Kidney tubule cell (primary cell): Measurements from ENCODE around the gene FBRSL1.

Experiments
- DNase-seq: peaks from one replicate; pipeline ENCODE4 v3.0.0-alpha.2; 2018; ENCODE audit warnings: low spot score

FBRSL1 gene

GRCh38 chr12:132558861-132559623, 69.1 kb downstream of the FBRSL1 start:
- DNase-seq, result peak; percentile 85

DNA sequence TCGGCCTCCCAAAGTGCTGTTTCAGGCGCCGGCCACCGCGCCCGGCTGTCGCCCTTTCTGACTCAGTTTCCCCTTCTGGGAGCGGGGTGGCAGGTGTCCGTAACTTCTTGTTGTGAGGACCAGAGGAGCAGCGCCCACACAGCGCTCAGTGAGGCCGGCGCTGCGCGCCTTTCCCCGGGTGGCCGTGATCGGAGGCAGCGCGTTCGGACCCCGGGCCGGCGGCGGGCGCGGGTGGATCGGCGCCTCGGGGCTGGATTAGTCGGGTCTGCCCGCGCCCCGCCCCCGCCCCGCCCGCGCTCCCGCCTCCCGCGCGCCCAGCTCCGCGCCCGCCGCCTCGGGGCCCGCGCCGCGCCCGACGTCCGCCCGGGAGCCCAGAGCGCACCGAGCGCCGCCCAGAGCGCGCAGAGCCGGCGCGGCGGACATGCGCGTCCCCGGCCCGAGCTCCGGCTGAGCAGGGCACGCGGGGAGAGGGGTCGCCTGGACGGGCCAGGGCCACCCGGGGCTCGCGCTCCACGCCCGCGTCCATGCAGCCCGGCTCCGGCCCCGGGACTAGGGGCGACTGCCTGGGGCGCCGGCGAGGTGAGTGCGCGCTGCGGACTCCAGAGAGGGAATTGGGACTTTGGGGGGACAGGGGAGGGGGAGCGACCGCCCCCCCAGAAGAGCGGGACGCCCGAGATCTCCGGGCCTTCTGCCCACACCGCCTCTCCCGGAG, 69.9 kb downstream of the FBRSL1 start:
- peak; percentile 73 for DNase-seq

- peak; percentile 41 for DNase-seq
Measured at GRCh38 chr12:132560364-132560613, 70.3 kb downstream of the FBRSL1 start.

DNA sequence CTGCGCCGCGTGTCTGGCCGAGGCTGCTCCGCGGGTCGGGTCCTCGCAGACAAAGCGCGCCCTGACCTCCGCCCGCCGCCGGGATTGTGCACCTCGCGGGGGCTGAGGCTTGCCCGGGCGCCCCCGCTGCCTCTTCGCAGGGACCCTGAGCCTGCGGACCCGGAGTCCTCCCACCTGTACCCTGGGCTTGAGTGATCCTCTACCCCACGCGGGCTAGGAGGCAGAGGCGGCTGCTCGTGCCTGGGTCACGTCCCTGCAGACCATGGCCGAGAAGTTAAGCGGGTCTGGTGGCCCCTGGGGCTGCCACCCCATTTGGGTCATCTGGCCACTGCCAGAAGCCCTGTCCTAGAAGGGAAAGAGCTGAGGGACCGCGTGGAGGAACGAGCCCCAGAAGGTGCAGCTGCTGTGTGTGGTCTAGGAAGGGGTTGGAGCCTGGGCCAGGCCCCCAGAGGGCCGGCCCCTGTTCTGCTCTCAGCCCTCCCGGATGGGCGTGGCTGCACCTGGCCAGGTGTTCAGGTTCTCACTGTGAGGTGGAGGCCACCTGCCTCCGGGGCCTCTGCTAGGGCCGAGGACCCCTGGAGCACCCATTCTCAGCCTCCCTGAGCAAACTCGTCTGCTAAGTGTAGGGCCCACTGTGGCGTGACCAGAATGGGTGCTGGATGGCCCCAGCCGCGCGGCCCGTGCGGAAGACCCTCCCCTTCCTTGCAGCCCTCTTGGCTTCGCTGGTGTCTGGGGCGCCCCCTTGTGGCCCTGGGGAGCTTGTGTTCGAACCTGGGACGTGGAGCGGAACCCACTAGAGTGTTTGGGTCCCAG, 70.9 kb downstream of the FBRSL1 start:
- peak; percentile 72 for DNase-seq
